Activated CD4-positive, alpha-beta T cell treated with anti-CD3 and anti-CD28 coated beads for 48 hours (primary cell): ENCODE results near the gene EIF2D.

Source experiments
- DNase-seq: peaks from one replicate; pipeline ENCODE4 v3.0.0-alpha.2; 2020

EIF2D gene

DNA sequence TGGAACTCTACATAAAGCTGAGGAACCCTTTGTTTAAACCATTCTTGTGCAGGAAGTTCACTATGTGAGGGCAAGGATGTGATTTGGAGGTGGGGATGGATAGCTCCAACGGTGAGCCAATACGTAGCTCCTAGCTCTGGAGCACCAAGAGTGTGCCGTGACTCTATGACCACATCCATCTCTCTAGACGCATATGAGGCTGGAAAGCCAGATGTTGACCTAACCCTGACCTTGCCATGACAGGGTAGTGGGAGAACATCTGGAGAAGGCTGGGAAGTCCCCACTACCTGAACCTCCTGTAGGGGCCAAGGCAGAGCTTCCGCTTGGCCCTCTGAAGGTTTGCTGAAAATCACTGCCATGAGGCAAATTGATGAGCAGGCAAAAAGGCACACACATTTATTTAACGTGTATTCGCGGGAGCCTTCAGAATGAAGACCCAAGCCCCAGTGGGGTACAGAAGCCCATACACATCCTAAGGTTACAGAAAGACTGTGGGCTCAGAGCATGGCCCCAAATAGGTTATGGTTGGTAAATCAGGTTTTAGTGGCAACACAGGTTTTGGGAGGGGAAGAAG, 43.4 kb downstream of the EIF2D start:
- no peak for DNase-seq

DNA sequence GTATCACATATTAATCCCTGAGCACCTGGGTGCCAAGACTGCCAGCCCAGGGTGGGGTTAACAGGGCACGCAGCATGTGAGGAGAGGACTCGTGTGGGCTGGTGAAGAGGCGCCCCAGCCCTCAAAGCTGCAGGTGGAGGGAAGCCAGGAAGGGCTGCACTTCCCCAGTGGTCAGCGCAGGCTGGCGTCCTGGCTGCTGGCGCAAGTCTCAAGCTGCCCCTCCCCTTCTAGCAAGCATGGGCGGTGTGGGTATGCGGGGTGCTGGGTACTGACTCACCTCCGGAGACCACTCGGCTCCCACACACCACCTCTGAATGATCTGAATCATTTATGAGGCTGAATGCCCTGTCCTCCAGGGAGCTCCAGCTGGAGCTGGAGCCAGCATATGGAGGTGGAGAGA, 44.0 kb downstream of the EIF2D start:
- no peak for DNase-seq

DNA sequence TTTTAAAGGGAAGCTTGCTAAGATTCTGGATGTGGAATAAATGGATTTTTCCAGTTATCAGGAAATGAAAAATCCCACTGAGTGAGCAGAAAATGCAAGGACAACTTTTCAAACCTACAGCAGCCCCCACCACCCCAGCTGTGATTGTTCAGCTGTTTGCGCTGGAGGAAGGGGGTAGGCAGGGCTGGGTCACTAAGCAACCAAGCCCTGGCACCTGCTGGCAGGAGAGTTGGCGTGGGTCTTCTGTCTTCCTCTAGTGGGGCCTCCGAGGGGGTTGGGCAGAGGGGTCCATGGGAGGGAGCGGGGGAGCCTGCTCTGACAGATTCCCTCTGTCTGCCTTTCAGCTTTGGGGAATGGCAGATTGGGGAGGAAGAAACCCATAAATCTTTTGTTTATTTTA, 45.3 kb downstream of the EIF2D start:
- DNase-seq, result no peak

DNA sequence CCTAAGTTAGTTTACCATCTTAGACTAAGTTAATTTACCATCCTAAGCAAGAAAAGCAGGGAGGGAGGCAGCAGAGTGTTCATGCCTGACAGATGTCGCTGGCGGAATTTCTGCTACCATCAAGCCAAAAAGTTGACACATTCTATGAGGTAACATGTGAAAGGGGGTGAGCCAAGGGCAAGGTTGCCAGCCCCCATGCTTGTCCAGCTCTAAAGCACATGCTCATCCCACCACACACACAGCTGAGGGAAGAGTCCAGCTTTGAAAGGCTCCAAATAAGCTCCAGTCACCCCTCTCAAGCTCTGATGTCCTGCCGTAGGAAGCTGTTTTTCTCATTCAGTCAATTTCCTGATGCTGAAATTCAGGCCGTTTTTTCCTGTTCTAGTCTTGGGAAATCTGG, 46.3 kb downstream of the EIF2D start:
- DNase-seq, result no peak

DNA sequence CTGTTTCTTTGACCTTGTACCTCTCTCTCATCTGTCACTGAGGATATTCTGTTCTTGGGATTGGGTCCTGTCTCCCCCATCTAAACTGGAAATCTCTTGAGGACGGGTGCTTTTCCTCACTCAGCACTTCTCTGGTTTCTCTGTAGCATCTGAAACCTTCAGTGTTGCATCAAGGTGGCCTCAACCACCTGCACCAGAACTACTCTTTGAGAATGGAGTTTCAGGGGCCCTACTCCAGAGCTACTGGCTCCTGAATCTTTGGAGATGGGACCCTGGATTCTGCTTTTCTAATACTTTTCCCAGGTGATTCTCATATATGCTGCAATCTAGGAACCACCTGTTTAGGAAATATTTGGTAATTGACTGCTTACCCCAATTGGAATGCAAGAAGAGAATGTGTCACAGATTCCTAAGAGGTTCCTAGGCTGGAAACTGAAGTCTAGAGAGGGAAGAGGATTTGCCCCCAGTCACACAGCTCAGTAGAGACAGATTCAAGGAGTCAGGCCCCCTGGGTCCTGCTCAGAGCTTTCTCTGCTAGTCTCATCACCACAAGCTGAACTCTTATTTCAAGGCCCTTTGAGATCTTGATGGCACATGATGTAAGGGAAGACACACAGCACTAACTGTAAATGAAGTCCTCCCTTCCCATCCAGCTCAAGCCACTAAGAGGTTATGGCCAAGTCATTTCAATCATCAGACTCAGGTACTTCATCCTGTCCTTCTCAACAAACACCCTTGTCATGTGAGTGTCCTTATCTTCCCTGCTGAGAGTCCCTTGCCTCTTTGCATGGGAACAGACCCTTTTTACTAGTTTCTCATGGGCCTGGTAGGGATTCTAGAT, 48.7 kb downstream of the EIF2D start:
- no peak for DNase-seq

DNA sequence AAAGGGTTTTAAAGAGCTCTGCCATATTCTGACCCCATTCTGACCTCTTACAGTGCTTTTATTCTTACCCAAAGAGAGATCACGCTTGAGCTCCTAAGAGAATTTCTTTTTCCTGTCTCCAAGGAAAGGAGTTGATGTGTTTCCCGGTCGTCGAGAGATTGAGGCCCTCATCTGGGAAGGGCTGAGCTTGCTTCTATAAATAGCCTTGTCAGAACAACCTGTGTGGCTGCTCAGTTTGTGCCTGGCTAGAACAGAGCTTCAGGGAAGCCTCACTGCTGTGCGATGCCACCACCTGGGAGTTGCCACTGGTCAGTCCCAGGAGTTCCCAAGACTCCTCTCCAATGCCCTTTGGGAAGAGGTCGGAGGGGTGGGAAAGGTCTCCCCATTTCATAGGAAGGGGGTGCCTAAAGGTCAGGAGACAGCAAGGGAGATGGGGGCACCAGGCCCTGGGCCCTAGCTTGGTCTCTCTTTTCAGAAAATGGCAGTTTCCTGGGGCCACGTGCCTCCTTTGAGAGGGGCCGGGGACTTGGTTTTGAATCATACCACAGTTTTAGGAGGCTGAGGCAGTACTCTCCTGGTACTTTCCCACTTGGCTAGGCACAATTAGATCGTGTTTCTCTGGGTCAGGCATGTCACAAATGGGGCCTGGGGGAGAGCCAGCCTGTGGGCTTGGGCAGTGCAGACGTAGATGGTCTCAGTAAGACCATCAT, 52.1 kb downstream of the EIF2D start:
- peak; percentile 64 for DNase-seq

DNA sequence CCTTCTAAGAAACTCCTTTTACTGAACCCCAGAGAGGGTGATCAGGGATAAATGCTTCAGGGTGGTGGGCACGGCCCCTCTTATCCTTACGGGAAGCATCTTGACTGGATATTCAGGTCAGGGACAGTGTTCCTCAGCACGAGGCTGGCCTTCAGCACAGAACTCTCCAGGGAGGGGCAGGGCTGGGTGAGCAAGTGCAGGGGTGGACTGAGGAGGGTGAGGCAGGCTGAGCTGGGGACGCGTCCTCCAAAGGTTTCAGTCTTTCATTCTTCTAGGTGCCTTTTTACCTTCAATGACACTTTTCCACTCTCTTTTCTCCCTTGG, 52.6 kb downstream of the EIF2D start:
- DNase-seq, result peak; percentile 59

DNA sequence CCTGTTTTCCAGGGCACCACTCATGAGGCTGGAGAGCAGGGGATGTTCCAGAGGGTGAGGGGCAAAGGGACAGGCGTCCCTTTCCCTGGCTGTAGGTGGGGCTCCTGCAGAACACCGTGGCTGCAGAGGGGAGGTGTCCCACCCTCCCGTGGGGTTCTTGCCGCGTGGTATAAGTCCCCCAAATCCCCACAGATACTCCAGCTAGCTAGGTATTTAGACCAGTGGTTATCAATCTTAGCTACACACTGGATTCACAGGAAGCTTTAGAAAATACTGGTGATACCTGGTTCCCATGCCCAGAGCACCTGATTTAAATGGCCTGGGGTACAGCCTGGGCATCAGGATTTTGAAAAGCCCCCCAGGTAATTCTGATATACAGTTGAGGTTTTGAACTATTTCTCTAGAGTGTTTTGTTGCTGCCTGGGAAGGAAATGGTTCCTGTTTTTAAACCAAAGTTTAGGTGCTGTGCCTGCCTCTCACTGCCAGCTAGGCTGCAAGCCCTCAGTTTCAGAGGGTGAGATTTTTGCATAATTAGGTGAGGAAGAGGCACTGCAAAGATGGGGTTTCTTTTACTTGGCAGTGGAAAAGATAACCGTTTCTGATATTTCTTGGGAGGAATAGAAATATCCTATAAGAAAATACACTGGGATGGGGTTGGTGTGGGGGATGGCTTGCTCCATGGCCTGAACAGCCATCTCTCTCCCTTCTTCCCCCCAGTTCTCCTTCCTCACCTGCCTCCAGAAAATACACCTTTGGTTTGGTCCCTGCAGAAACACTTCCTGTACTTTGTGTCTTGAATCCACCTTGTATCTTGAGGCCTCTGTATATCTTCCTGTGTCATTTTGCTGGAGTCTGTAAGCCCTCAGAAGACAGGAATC, 53.2 kb downstream of the EIF2D start:
- no peak for DNase-seq

DNA sequence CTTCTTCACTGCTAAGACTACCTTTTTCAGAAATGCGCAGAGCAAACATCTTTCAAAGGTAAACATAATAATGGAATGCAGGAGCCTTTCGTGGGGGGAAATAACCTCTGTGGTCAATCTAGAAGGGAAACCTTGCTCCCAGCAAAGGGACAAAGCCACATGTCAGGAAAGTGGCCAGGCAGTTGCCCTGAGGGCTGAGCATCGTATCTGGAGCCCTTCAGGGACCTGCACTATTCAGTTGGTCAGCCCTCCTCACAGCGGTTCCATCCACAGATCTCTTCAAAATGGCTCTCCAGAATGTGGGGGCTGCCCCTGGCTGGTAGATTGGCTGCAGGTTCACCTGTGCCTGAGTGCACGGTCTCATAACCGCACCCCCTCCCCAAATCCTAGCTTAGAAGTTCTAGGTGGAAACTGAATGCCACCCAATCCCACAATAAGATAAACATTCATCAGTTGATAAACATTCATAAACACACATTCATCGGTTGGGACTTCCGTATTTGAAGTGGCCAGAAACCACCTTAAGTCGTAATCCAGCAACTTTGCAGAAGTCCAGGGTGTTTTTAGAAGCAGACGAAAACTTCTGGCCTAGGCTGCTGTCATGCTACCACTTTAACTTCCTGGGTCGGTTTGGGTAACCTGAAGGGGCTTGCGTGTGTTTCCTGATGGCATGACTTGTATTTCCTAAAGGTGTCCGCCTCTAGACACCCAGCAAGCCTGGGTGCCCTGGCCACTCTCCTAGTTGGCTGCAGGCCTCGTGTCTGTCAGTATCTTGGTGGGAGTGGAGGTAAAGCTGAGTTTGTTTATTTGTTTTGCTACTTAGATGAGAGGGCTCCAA, 54.4 kb downstream of the EIF2D start:
- DNase-seq, result peak; percentile 51

DNA sequence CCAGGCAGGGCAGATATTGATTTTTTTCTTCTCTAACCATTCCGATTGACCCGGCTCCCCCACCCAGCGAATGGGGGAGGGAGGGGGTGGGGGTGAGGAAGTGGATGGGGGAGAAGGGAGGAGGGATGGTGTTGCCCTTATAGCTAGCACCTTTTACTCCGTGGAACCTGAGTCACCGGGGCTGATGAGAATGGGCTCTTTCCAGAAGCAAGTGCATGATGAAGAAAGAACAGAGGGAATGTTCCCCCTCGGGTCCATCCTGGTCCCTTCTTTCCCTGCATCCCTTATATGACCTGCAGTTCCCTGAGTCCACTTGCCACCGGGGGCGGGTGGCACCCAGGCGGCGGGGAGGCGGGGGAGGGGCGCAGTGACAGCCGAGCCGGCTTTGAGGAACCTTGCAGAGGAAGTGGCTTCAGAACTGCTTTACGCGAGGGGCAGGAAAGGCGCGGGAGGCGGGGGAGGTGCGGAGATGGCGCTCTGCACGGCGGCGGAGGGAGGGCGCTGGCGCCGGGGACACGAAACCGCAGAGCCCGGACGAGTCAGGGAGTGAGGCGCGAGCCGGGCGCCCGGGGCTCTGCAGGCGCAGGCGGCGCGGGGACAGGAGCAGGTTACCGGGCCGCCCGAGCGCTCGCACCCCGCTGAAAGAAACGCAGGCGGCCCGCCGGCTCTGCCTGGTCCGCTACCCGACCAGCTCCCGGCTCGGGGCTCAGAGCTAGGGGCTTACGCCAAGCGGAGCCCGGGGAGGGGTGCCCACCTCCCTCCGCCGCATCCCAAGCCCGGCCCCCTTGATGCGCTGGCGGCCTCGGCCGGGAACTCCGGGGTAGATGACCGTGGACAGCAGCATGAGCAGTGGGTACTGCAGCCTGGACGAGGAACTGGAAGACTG, 55.3 kb downstream of the EIF2D start:
- peak; percentile 92 for DNase-seq

DNA sequence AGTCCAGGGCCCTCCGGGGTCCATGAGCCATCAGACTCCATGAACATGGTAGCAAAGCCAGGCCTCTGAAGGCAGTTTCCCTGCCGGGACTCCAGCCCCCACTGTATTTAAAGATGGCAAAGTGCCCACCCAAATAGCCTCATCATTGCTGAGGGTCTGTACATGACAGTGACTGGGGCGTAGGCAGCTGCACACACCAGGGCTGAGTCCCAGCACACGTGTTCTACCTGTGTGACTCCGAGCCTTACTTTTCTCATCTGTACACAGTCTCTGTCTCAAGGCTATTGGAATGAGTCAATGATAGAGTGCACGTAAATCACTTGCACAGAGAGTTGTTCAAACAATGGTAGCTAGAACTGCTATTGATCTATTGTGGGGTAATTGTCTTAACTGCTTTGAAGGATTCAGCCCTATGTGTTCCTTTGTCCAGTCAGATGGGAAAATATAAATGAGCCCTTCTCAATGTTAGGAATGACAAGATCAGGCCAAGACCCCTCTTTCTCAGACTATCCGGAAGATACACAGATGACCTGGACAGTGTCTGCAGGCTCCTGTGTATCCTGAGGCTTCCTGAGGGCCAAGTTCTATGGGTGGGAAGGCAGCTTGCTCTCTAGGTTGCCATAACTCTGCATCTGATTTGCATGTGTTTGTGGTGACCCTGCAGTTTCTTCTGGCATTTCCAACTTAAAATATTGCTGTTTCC, 56.1 kb downstream of the EIF2D start:
- DNase-seq, result peak; percentile 62

DNA sequence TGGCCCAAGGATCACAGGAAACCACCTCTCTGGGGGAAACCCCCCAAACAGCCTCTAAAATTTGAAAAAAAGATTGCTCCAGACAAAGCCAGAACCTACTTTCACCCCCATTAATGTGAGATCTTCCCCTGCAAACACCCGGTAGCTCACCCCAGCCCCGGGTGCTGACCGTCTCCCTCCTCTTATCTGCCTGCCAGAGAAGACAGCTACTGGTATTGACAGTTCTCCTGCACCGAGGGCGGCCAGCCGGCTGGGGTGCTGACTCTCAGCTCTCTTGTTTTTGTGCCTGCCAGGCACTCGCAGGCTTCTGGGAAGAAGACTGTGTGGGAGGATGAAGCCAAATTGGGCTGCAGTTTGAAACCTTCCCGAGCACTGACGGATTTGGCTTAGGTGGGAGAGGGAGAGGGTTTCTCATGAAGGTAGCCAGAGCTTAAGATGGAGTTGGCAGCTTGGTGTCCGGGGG, 56.8 kb downstream of the EIF2D start:
- DNase-seq, result peak; percentile 73

DNA sequence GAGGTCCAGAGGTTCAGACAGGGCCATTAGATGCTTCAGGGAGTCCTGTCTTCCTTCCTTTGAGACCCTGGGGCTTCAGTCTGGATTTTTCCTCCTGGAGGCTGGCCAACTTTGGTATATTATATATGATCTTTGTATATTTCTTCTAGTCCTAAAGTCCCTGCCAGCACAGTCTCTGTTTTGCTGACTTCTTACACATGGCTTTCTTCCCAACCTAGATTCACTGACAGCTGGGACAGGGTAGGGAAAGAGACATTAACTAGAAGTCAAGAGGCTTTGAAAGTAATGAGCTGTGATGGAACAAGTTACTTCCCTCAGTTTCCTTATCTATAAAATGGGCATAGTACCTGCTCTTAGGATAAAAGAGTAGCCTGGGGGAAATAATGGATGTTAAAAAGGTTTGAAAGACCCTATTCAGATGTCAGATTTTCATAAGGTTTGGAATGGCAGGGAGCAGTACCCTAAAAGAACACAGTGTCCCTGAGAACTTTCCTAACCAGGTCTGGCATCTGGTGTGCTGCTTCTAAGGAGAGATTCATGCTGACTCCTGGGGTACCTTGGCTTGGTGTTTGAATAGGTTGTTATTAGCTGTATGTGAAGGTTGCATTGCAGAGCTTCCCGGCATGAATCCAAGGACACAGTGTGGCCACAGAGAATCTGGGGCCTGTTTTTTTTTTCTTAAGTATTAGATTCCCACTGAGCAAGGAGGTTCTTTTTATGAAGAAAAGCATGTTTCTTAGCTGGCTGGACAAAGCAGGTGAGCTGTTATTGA, 57.4 kb downstream of the EIF2D start:
- no peak for DNase-seq

DNA sequence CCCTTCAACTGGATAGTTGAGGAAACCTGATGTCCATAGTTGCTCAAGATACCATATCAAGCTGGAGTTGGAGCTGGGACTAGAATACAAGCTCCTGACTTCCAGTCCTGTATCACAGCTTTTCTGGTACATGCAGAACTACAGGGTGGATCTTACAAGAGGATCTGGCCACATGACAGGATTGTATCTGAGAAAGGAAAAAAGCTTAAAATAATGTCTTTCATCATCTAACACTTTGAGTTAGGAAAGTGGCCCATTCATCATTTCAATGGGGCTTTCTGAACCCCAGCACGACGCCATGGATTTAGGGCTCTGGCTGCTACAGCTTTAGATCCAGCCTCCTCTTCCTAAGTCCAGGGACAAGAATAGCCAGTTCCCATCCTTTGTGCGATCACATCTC, 58.1 kb downstream of the EIF2D start:
- DNase-seq, result no peak

DNA sequence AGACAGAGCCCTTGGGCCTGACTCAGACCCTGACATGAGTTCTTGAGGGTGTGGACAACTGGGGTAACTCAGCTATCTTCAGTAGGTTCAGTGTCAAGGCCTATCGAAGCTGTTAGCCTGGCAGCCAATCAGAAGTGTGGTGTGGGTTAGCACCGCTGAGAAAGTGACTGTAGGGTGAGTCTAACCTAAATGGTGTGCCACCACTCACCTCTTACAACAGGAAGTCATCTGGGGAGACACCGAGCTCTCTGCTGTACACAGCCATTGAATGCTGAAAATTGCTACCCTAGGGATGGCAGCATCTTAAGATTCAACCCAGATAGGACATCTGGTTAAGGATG, 60.3 kb downstream of the EIF2D start:
- DNase-seq, result peak; percentile 82

DNA sequence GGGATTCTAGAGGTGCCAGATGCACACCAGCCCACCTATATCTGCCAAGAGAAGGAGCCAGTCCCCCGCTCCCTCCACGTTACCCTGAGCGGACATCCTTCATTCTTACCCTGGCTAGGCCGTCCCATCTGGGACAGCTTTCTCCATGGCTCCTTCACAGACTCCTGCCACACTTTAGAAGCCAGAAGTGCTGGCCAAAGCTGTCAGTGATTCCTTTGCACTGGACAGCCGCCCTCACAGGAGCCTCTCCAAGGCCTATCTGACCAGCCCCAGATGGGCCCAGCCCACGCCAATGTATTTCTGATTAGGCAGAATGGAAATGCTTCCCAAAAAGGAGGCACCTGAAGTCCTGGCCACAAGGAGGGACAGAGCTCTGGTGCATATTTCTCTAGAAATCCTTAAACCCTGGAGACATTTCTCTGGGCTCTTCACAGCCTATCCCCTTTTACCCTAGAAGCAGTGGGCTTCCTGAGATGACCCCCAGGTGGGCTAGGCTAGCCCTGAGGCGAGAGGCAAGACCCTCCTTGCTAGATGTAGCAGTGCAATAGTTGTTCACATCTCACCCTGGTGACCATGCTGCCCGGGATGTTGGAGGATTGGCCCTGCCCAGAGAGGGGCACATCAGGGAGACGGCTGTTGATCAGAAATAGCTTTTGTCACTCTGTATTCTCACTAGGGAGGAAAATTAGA, 60.8 kb downstream of the EIF2D start:
- no peak for DNase-seq

DNA sequence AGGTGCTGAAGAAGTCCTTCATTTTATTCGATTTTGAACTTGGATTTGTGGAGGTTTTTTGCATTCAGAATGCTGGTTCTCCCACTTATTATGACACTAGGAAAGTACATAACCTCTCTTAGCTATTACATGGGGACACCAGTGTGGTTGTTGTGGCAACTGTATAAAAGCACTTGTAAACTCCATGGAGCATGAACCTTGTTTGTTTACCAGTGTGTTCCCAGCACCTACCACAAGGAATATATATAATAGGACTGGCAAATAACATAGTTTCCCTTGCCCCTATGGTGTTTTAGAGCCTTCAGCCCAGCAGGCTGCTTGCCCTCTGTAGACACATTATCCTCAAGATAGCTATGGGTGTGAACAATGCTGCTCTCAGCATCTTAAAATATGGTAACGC, 61.8 kb downstream of the EIF2D start:
- DNase-seq, result no peak

DNA sequence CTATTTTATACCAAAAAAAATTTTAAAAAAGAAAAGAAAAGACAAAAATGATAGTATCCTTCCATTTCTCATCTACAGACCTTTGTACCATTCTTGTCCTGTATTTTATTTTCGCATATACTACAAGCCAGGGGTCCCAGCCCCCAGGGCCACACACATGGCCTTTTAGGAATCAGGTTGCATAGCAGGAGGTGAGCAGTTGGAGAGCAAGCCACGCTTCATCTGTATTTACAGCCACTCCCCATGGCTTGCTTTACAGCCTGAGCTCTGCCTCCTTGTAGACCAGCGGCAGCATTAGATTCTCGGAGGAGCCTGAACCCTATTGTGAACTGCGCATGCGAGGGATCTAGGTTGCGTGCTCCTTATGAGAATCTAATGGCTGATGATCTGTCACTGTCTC, 65.2 kb downstream of the EIF2D start:
- no peak for DNase-seq

DNA sequence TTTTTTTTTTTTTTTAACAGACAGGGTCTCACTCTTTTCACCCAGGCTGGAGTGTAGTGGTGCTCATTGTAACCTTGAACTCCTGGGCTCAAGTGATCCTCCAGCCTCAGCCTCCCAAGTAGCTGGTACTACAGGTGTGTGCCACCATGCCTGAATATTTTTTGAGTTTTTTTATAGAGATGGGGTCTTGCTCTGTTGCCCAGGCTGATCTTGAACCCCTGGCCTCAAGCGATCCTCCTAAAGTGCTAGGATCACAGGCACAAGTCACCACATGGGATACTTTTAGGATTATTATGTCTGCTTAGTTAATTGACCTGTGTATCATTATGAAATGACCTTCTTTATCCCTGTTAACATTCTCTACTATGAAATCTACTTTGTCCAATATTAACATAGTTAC, 66.9 kb downstream of the EIF2D start:
- DNase-seq, result no peak
